ENCODE data around the gene SPON1.

SPON1 gene

DNA sequence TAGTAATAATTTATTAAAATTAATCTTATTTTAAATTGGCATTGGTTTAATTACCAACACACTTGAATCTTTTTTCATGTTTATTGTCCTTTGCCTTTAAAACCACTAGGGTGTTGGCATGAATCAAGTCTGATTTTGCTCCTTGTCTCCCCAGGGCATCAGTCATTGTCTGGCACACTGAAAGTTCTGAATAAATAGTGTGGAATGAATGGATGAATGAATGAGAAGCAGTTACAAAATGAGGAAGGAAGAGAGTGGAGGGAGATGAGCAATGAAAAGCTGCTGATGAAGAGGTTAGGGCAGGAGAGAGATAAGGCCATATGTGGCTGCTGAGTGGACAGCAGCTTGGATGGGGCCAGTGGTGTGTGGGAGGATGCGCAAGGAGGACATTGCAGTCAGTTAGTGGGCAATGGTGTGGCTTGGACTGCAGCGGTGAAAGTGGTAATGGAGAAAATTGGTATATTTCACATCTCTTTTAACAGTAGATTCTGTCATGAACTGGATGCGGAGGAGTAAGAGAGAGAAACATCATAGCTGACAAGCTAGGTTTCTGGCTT, 132.0 kb downstream of the SPON1 start:
- TF ChIP-seq, protein P1, sequence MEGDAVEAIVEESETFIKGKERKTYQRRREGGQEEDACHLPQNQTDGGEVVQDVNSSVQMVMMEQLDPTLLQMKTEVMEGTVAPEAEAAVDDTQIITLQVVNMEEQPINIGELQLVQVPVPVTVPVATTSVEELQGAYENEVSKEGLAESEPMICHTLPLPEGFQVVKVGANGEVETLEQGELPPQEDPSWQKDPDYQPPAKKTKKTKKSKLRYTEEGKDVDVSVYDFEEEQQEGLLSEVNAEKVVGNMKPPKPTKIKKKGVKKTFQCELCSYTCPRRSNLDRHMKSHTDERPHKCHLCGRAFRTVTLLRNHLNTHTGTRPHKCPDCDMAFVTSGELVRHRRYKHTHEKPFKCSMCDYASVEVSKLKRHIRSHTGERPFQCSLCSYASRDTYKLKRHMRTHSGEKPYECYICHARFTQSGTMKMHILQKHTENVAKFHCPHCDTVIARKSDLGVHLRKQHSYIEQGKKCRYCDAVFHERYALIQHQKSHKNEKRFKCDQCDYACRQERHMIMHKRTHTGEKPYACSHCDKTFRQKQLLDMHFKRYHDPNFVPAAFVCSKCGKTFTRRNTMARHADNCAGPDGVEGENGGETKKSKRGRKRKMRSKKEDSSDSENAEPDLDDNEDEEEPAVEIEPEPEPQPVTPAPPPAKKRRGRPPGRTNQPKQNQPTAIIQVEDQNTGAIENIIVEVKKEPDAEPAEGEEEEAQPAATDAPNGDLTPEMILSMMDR (IDR thresholded peaks at IDR 0.05; ENCODE audit: borderline replicate concordance, control extremely low read depth, extremely low read depth, insufficient read depth, missing control alignments), result no peak
- in situ Hi-C loops (cut with MboI; ENCODE audit: low sequenced_read_pairs, unreplicated experiment), result no loop called here
- no peak for DNase-seq (ENCODE audit: low spot score)

DNA sequence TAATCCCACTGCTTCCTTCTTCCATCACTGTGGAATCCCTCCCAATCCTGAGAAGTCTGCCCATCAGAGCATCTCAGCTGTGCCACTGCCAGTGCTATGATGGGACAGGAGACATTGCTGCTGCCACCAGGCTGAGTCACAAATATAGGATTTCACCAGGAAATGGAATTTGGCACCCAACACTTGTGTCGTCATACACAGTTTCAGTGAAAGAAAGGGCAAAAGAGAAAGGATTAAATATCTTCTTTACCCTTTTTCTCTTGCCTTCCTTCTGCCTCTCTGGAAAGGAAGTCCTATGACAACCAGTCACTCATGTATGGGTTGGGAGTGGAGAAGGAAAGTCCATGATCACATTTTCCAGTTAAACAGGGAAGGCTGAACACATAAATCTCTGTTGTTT, 133.4 kb downstream of the SPON1 start:
- TF ChIP-seq, protein P1 (IDR thresholded peaks at IDR 0.05; ENCODE audit: borderline replicate concordance, control extremely low read depth, extremely low read depth, insufficient read depth, missing control alignments), result no peak
- DNase-seq (ENCODE audit: low spot score), result no peak
- in situ Hi-C loops (cut with MboI; ENCODE audit: low sequenced_read_pairs, unreplicated experiment), result no loop called here

DNA sequence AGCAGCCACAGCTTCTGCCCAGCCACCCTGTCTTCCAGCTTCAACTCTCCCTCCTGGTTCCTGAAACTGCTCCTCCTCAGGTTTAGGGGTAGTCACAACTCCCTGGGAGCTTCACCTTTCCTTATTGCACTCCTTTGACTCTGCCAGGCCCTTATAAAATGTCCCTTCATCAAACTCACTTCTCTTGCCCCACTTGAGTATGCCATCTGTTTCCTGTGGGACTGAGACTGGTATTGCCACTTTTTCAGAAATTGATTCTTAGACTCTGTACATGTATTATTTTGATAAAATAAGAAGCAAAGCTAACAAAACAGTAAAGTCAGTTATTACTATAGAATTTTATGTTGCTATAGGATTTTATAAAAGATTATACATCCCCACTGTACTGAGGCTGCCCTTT, 134.1 kb downstream of the SPON1 start:
- TF ChIP-seq, protein P1 (IDR thresholded peaks at IDR 0.05; ENCODE audit: borderline replicate concordance, control extremely low read depth, extremely low read depth, insufficient read depth, missing control alignments), result no peak
- in situ Hi-C loops (cut with MboI; ENCODE audit: low sequenced_read_pairs, unreplicated experiment), result no loop called here
- no peak for DNase-seq (ENCODE audit: low spot score)

DNA sequence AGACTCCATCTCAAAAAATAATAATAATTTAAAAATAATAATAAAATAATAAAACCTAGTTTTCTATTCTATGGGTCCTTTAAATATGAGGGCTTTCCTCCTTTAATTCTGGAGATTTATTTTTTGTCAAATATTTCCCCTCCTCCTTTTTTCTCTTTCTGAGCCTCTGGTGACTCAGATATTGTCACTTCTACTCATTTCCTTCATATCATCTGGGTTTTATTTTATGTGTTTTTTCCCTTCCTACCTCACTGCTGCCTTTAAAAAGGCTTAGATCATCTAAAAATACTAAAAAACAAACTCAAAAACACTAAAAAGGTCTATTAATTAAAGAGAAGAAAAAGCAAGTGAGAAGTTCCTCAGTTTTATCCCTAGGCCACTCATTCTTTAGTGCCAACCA, 138.9 kb downstream of the SPON1 start:
- no peak for DNase-seq (ENCODE audit: low spot score)
- TF ChIP-seq, protein P1 (IDR thresholded peaks at IDR 0.05; ENCODE audit: borderline replicate concordance, control extremely low read depth, extremely low read depth, insufficient read depth, missing control alignments), result no peak
- in situ Hi-C loops (cut with MboI; ENCODE audit: low sequenced_read_pairs, unreplicated experiment), result no loop called here

DNA sequence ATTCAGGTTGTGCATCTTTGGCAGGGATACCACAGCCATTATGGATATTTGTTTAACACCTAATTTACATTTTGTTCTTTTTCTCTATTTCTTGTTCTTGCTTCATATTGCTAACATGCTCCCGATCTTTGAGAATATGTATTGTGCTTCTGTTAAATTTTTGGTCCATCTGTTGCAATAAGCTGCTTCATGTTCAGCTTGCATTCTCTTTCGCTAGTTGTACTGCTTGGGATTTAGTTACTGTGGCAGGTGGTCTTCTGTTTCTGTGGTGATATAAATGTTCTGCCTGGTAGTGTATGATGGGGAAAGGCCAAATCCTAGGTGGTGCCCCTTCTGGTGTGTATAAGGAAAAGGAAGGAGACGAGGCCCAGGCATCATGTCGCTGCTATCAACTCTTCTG, 140.2 kb downstream of the SPON1 start:
- in situ Hi-C loops (cut with MboI; ENCODE audit: low sequenced_read_pairs, unreplicated experiment), result no loop called here
- no peak for DNase-seq (ENCODE audit: low spot score)
- TF ChIP-seq, protein P1 (IDR thresholded peaks at IDR 0.05; ENCODE audit: borderline replicate concordance, control extremely low read depth, extremely low read depth, insufficient read depth, missing control alignments), result no peak

DNA sequence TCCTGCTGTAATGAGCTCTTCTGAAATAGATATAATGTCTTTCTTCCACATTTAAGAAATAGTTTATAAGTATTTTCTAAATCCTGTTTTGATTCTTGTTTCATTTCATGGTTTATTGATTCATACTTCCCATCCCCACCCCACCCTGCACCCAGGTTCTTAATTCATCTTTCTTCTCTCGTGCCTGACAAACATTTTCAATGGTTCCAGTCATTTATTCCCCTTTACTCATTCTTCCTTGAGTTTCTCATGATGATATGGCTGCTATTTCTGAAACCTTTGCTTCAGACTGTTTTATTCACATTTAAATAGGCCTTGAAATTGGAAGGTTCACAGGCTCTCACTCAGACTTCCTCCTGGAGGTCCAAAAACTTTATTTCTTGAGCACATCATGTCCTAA, 142.9 kb downstream of the SPON1 start:
- DNase-seq (ENCODE audit: low spot score), result no peak
- in situ Hi-C loops (cut with MboI; ENCODE audit: low sequenced_read_pairs, unreplicated experiment), result no loop called here
- TF ChIP-seq, protein P1 (IDR thresholded peaks at IDR 0.05; ENCODE audit: borderline replicate concordance, control extremely low read depth, extremely low read depth, insufficient read depth, missing control alignments), result no peak

Data from GM13976 (cell line).